CD4-positive, alpha-beta T cell (primary cell): ENCODE data around the gene EPG5. TPM values are rescaled to one million over a fixed set of nuclear protein-coding genes. Genes with fewer than 3 reads are reported as not detected.
A peak's percentile ranks its signal among the peaks of the same experiment; 100 is the strongest.

ENCODE experiments used
- ATAC-seq: fragments of 200-7000 bp; cut with Tn5 transposase; one replicate; pipeline ENCODE4 v1.10.0; 2022; ENCODE audit warnings: mild to moderate bottlenecking; ENCODE audit not compliant: poor library complexity
- CTCF ChIA-PET: fragments of 350-600 bp; sonication (Branson Sonifier 250); formaldehyde crosslinking; loops from one replicate; lab custom pipeline; 2021; ENCODE audit warnings: antibody characterized with exemption, inconsistent platforms; lab: Charles Lee
- POLR2A ChIA-PET: fragments of 350-600 bp; sonication (Branson Sonifier 250); formaldehyde crosslinking; loops from one replicate; lab custom pipeline; 2021; ENCODE audit warnings: antibody characterized with exemption, inconsistent platforms; lab: Charles Lee
- DNase-seq, 14 experiments: peaks; one replicate each; pipeline ENCODE4 v3.0.0-alpha.2; 2013 to 2020; ENCODE audit warnings: mixed read lengths in 2 of 14
- H3K27ac ChIP-seq, 2 donors: one replicate each; pipeline versions ENCODE4 v1.5.1 to v1.7.0; 2013; ENCODE audit warnings: low read length in 2 of 2, low read depth in 1 of 2, mild to moderate bottlenecking in 1 of 2
- H3K27me3 ChIP-seq, 2 experiments: 1 replicate in 1 of 2; 2 replicates in 1 of 2; pipeline versions ENCODE4 v1.6.1 to v1.7.0; 2013; ENCODE audit warnings: low read length in 2 of 2, control low read depth in 1 of 2, mild to moderate bottlenecking in 1 of 2, moderate library complexity in 1 of 2; ENCODE audit not compliant: insufficient read depth in 2 of 2, control insufficient read depth in 1 of 2
- H3K36me3 ChIP-seq: one replicate; pipeline ENCODE4 v1.6.1; 2013; ENCODE audit warnings: low read length, control low read depth; ENCODE audit not compliant: insufficient read depth
- H3K4me1 ChIP-seq: one replicate; pipeline ENCODE4 v1.6.1; 2013; ENCODE audit warnings: low read length, control low read depth; ENCODE audit not compliant: insufficient read depth
- H3K4me3 ChIP-seq: one replicate; pipeline ENCODE4 v1.5.1; 2013; ENCODE audit warnings: mild to moderate bottlenecking, low read length, moderate library complexity
- H3K9me3 ChIP-seq, 2 experiments: 1 replicate in 1 of 2; 2 replicates in 1 of 2; pipeline versions ENCODE4 v1.6.1 to v1.7.0; 2013; ENCODE audit warnings: low read length in 2 of 2, mild to moderate bottlenecking in 2 of 2, control low read depth in 1 of 2, moderate library complexity in 1 of 2; ENCODE audit not compliant: control insufficient read depth in 1 of 2, insufficient read depth in 1 of 2
- H3K27ac Mint-ChIP-seq: one replicate; pipeline ENCODE4 v1.8.0; 2020; ENCODE audit warnings: mixed read lengths
- H3K27me3 Mint-ChIP-seq: one replicate; pipeline ENCODE4 v1.8.0; 2021; ENCODE audit warnings: mixed read lengths
- H3K36me3 Mint-ChIP-seq: one replicate; pipeline ENCODE4 v1.8.0; 2021; ENCODE audit warnings: low read depth, mixed read lengths
- H3K4me1 Mint-ChIP-seq: one replicate; pipeline ENCODE4 v1.8.0; 2021; ENCODE audit warnings: low read depth, mixed read lengths
- H3K4me3 Mint-ChIP-seq: one replicate; pipeline ENCODE4 v1.8.0; 2020; ENCODE audit warnings: mild to moderate bottlenecking, mixed read lengths
- H3K9me3 Mint-ChIP-seq: one replicate; pipeline ENCODE4 v1.8.0; 2020; ENCODE audit warnings: mixed read lengths
- CTCF ChIP-seq: fragments of 200-600 bp; IDR thresholded peaks from one replicate; pipeline ENCODE4 v1.8.0; 2022; ENCODE audit warnings: antibody characterized with exemption, mild to moderate bottlenecking
- intact Hi-C, 2 experiments: fragments of 100-400 bp; cut with DNase I in 1 of 2; cut with micrococcal nuclease in 1 of 2; formaldehyde crosslinking; loops; one replicate each; pipeline versions ENCODE4 v1.15.1 to v1.9.0; 2023 to 2025; cut with DNase I, micrococcal nuclease
- polyA plus RNA-seq, 2 donors: library from polyadenylated mRNA; unstranded; fragments of 120-200 nt; gene quantifications; one replicate each; pipeline ENCODE4 v1.2.1, GENCODE V29; 2013
- total RNA-seq, 174 experiments: library from RNA in 2 of 174; stranded (reverse) in 2 of 174; gene quantifications; one replicate each; pipeline ENCODE4 v1.2.3 and lab custom pipeline; 2021 to 2026

Gene EPG5
- 10 to 100 TPM; 25.3 to 26.9 TPM for total RNA-seq
- polyA plus RNA-seq (2013, experiment 1 of 2), result 18.7 TPM
- 28.3 TPM for polyA plus RNA-seq (2013, experiment 2 of 2)
- total RNA-seq (lab: John Stamatoyannopoulos, UW), result 37.3 to 274 (median 109) reads per million in 172 experiments

- intact Hi-C loops, result loop anchor here (2.0 kb wide), 2 partner anchors 106 to 130 kb away; partner anchors contain the start of gene PSTPIP2 (in 1 of the 2)
- peaks cover 4% of the 10 kb centered on the region for H3K36me3 ChIP-seq
- Mint-ChIP-seq H3K4me1 (peaks cover 50% of the 10 kb centered on the region), H3K36me3 (peaks cover 30% of the 10 kb centered on the region), H3K9me3 (no peaks in the 10 kb centered on the region), H3K4me3 (peak within 1 kb of the TSS; percentile 99), H3K27ac (peak within 1 kb of the TSS; percentile 86), H3K27me3 (no peaks in the 10 kb centered on the region)
- no peaks in the 10 kb centered on the region for H3K9me3 ChIP-seq
- ATAC-seq (peak; percentile 92), DNase-seq (peak; percentile 80 to 96 (median 87))
- CTCF ChIA-PET, result interaction anchor here (0.6 kb wide), 1 partner anchor 98 kb away, joined by 4 read pairs; no protein-coding TSS in a partner anchor
- H3K27me3 ChIP-seq, result no peaks in the 10 kb centered on the region
- peaks cover 30% of the 10 kb centered on the region for H3K4me1 ChIP-seq
- no peak for TF ChIP-seq CTCF
- H3K27ac ChIP-seq, result peak within 1 kb of the TSS; percentile 65 to 68
- peak within 1 kb of the TSS; percentile 70 for H3K4me3 ChIP-seq
- POLR2A ChIA-PET, result no interaction called here
These were observed at the start of gene EPG5 for GRCh38 chr18:45967007-45967706. TSS of gene EPG5 (minus strand) at chr18:45967329. CDS start at chr18:45967239, 90 bp downstream.

- CTCF ChIA-PET, result no interaction called here
- no peaks in the 10 kb centered on the region for H3K9me3 Mint-ChIP-seq
- ATAC-seq (no peak), DNase-seq (peak in 3 of 14 experiments; percentile 23 to 38 (median 34))
- no peaks in the 10 kb centered on the region for H3K27me3 Mint-ChIP-seq
- no peaks in the 10 kb centered on the region for H3K4me1 Mint-ChIP-seq
- no peak for TF ChIP-seq CTCF
- no peak overlapping the region for H3K27ac Mint-ChIP-seq
- H3K36me3 ChIP-seq, result peaks cover 11% of the 10 kb centered on the region
- peaks cover 28% of the 10 kb centered on the region for H3K36me3 Mint-ChIP-seq
- intact Hi-C loops, result no loop called here
- no peaks in the 10 kb centered on the region for H3K4me1 ChIP-seq
- no peaks in the 10 kb centered on the region for H3K9me3 ChIP-seq
- H3K4me3 ChIP-seq, result no peak overlapping the region
- H3K27me3 ChIP-seq, result no peaks in the 10 kb centered on the region
- no peak overlapping the region for H3K4me3 Mint-ChIP-seq
- POLR2A ChIA-PET, result interaction anchor here (1.6 kb wide), 1 partner anchor 60 kb away, joined by 4 read pairs; no protein-coding TSS in a partner anchor
- H3K27ac ChIP-seq, result no peak overlapping the region
These were observed 46.5 kb upstream of the EPG5 start for GRCh38 chr18:46013484-46014189.

GRCh38 chr18:46010676-46011075 is 43.5 kb upstream of the EPG5 start:
- Histone ChIP-seq H3K36me3 (peaks cover 14% of the 10 kb centered on the region), H3K9me3 (no peaks in the 10 kb centered on the region), H3K4me1 (no peaks in the 10 kb centered on the region), H3K4me3 (no peak overlapping the region), H3K27ac (no peak overlapping the region), H3K27me3 (no peaks in the 10 kb centered on the region)
- TF ChIP-seq CTCF, result no peak
- no peaks in the 10 kb centered on the region for H3K4me1 Mint-ChIP-seq
- POLR2A ChIA-PET, result no interaction called here
- no peaks in the 10 kb centered on the region for H3K9me3 Mint-ChIP-seq
- CTCF ChIA-PET, result no interaction called here
- peaks cover 24% of the 10 kb centered on the region for H3K36me3 Mint-ChIP-seq
- no peak overlapping the region for H3K4me3 Mint-ChIP-seq
- H3K27me3 Mint-ChIP-seq, result no peaks in the 10 kb centered on the region
- no peak overlapping the region for H3K27ac Mint-ChIP-seq
- ATAC-seq, result no peak
- intact Hi-C loops, result no loop called here
- no peak for DNase-seq
